Heart right ventricle (tissue), 16 donors: ENCODE data around the gene CYP2C19. TPM values are rescaled to one million over a fixed set of nuclear protein-coding genes. Genes with fewer than 3 reads are reported as not detected.

Source experiments
- ATAC-seq, 8 donors: fragments of 200-7000 bp; cut with Tn5 transposase; one replicate each; pipeline ENCODE4 v1.9.1; 2020; ENCODE audit warnings: mild to moderate bottlenecking in 8 of 8, moderate library complexity in 8 of 8, moderate number of reproducible peaks in 1 of 8
- DNase-seq, 2 donors: peaks; one replicate each; pipeline ENCODE4 v3.0.0-alpha.2; 2020
- H3K27ac ChIP-seq, 10 donors: fragments of 200-600 bp; sonication (generic) in 2 of 10; one replicate each; pipeline versions ENCODE4 v1.5.0 to v1.8.0; 2020 to 2022; ENCODE audit warnings: mild to moderate bottlenecking in 3 of 10
- H3K27me3 ChIP-seq, 7 donors: fragments of 200-600 bp; one replicate each; pipeline ENCODE4 v1.8.0; 2021 to 2022; ENCODE audit warnings: mild to moderate bottlenecking in 2 of 7
- H3K36me3 ChIP-seq, 9 donors: fragments of 200-600 bp; sonication (generic) in 1 of 9; one replicate each; pipeline versions ENCODE4 v1.5.0 to v1.8.0; 2020 to 2022; ENCODE audit warnings: mild to moderate bottlenecking in 2 of 9
- H3K4me1 ChIP-seq, 9 donors: fragments of 200-600 bp; sonication (generic) in 1 of 9; one replicate each; pipeline versions ENCODE4 v1.5.0 to v1.8.0; 2020 to 2022; ENCODE audit warnings: mild to moderate bottlenecking in 4 of 9
- H3K4me3 ChIP-seq, 10 donors: fragments of 200-600 bp; sonication (generic) in 2 of 10; one replicate each; pipeline versions ENCODE4 v1.5.0 to v1.8.0; 2020 to 2022; ENCODE audit warnings: mild to moderate bottlenecking in 7 of 10, moderate library complexity in 2 of 10
- H3K9me3 ChIP-seq, 11 donors: fragments of 200-600 bp in 10 of 11; sonication (generic) in 2 of 11; one replicate each; pipeline versions ENCODE4 v1.5.0 to v1.8.0; 2013 to 2022; ENCODE audit warnings: mild to moderate bottlenecking in 2 of 11, control low read depth in 1 of 11, moderate library complexity in 1 of 11
- WGBS, 2 donors: extraction: QIAGEN DNeasy Blood & Tissue Kit; methylation state at CpG; one replicate each; pipeline ENCODE4 v1.1.7; 2013; ENCODE audit warnings: inconsistent platforms in 1 of 2; 5-methylcytosine and 5-hydroxymethylcytosine counted together
- intact Hi-C, 10 donors: fragments of 100-400 bp; cut with DNase I; formaldehyde crosslinking; loops; one replicate each; pipeline versions ENCODE4 v1.11.1 to v1.14.2; 2022
- long read RNA-seq, 3 donors: library from polyadenylated mRNA; unstranded; transcript quantifications; one replicate each; pipeline ENCODE4 v2.0.0, GENCODE V29; 2020 to 2021
- polyA plus RNA-seq, 2 donors: library from polyadenylated mRNA; stranded (reverse); fragments of 200-250 nt; gene quantifications; one replicate each; pipeline ENCODE4 v1.2.3, GENCODE V29; 2013
- total RNA-seq, 10 donors: library from RNA; stranded (reverse); fragmentation: NEBNext Ultra II Directional in 3 of 10; extraction: Animal tissue kit (Norgen Biotek cat#: 25700) in 3 of 10; gene quantifications; one replicate each; pipeline versions ENCODE4 v1.2.1 to v1.2.4, GENCODE V29; 2021 to 2023
- TF ChIP-seq, protein P1 (sequence below), 9 donors: fragments of 200-600 bp; sonication (generic) in 2 of 9; IDR thresholded peaks; one replicate each; pipeline versions ENCODE4 v1.5.0 to v1.8.0; 2021 to 2022; ENCODE audit warnings: antibody characterized with exemption in 9 of 9, mild to moderate bottlenecking in 5 of 9, moderate library complexity in 1 of 9
- donor health status: Arrhythmogenic right ventricular cardiomyopathy.
- donor health status: ischemic (EF 13 %, LVEDD 7.1; RV severe dilation, severe dysfunction).
- donor health status: healthy with polysubstance abuse.
- donor health status: DM: no; HTN: yes; CAD: no.
- donor health status: DM: no; HTN: no; CAD: no.
- donor health status: ischemic (EF 25% LVEDD 6.9; RV normal size, moderate dysfunction).
- donor health status: ischemic (EF 25% LVEDD 5.7; RV mildly dilated, moderate dysfunction).
- donor health status: healthy.
- donor health status: DM: yes; HTN: yes; CAD: no.
- donor health status: Ischemic cardiomyopathy.
- donor health status: ischemic (EF 35%, LVEDD 5.7; RV mildly dilated, moderate dysfunction).
- donor health status: nonischemic (EF 11% LVEDD 7.7; RV severe dilation, severe dysfunction).
- donor health status: DM: yes; HTN: yes; CAD: no.
- donor health status: PGD.
- donor health status: ischemic (EF 29% LVEDD 5.4; RV normal size, mild dysfunction).
- donor health status: nonischemic (EF 23%, LVEDD 6.1; RV moderate dilation, normal function).

Gene CYP2C19
- total RNA-seq, result not detected
- polyA plus RNA-seq, result not detected
- long read RNA-seq, donor 1, result 0 reads
- long read RNA-seq, donor 2, result 0 reads
- long read RNA-seq, donor 3, result 0 reads

- no peak within 1 kb of the TSS for H3K4me3 ChIP-seq
- no peaks in the 10 kb centered on the region for H3K36me3 ChIP-seq
- H3K27ac ChIP-seq, result no peak within 1 kb of the TSS
- TF ChIP-seq, protein P1, sequence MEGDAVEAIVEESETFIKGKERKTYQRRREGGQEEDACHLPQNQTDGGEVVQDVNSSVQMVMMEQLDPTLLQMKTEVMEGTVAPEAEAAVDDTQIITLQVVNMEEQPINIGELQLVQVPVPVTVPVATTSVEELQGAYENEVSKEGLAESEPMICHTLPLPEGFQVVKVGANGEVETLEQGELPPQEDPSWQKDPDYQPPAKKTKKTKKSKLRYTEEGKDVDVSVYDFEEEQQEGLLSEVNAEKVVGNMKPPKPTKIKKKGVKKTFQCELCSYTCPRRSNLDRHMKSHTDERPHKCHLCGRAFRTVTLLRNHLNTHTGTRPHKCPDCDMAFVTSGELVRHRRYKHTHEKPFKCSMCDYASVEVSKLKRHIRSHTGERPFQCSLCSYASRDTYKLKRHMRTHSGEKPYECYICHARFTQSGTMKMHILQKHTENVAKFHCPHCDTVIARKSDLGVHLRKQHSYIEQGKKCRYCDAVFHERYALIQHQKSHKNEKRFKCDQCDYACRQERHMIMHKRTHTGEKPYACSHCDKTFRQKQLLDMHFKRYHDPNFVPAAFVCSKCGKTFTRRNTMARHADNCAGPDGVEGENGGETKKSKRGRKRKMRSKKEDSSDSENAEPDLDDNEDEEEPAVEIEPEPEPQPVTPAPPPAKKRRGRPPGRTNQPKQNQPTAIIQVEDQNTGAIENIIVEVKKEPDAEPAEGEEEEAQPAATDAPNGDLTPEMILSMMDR (IDR thresholded peaks at IDR 0.05), result no peak
- no peak for ATAC-seq
- intact Hi-C loops, result no loop called here
- no peaks in the 10 kb centered on the region for H3K27me3 ChIP-seq
- H3K9me3 ChIP-seq, result no peaks in the 10 kb centered on the region
- WGBS, 2 donors, result 69 to 70% methylated on average over 3 of the region's 3 CpGs
- DNase-seq, result no peak
- no peaks in the 10 kb centered on the region for H3K4me1 ChIP-seq
These were observed at the start of gene CYP2C19 for GRCh38 chr10:94762393-94762792. TSS of gene CYP2C19 (plus strand) at chr10:94762681. CDS start at chr10:94762706, 25 bp downstream.

- no peaks in the 10 kb centered on the region for H3K9me3 ChIP-seq
- no peak for DNase-seq
- no peak overlapping the region for H3K4me3 ChIP-seq
- no peaks in the 10 kb centered on the region for H3K4me1 ChIP-seq
- intact Hi-C loops, result no loop called here
- no peaks in the 10 kb centered on the region for H3K36me3 ChIP-seq
- ATAC-seq, result no peak
- H3K27ac ChIP-seq, result no peak overlapping the region
- TF ChIP-seq, protein P1 (IDR thresholded peaks at IDR 0.05), result no peak
- no peaks in the 10 kb centered on the region for H3K27me3 ChIP-seq
These were observed 36.6 kb upstream of the CYP2C19 start for GRCh38 chr10:94725871-94726270.

DNA sequence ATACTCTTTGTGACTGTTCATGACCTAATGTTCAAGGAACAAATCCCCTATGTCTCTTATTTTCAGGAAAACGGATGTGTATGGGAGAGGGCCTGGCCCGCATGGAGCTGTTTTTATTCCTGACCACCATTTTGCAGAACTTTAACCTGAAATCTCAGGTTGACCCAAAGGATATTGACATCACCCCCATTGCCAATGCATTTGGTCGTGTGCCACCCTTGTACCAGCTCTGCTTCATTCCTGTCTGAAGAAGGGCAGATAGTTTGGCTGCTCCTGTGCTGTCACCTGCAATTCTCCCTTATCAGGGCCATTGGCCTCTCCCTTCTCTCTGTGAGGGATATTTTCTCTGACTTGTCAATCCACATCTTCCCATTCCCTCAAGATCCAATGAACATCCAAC is 27.3 kb upstream of the CYP2C19 start:
- 62% methylated on average over 3 of the region's 3 CpGs for WGBS, 2 donors
- TF ChIP-seq, protein P1 (IDR thresholded peaks at IDR 0.05), result no peak
- Histone ChIP-seq H3K4me3 (no peak overlapping the region), H3K27ac (no peak overlapping the region), H3K4me1 (no peaks in the 10 kb centered on the region), H3K36me3 (no peaks in the 10 kb centered on the region), H3K9me3 (peaks cover 0 to 24% (median 5%) of the 10 kb centered on the region in 11 donors), H3K27me3 (no peaks in the 10 kb centered on the region)
- ATAC-seq (no peak), DNase-seq (no peak)
- intact Hi-C loops, result no loop called here

- TF ChIP-seq, protein P1 (IDR thresholded peaks at IDR 0.05), result no peak
- Histone ChIP-seq H3K36me3 (no peaks in the 10 kb centered on the region), H3K9me3 (peaks cover 0 to 57% (median 11%) of the 10 kb centered on the region in 11 donors), H3K4me1 (no peaks in the 10 kb centered on the region), H3K27me3 (no peaks in the 10 kb centered on the region), H3K4me3 (no peak overlapping the region), H3K27ac (no peak overlapping the region)
- ATAC-seq (no peak), DNase-seq (no peak)
- 45 to 62% methylated on average over 2 of the region's 2 CpGs for WGBS, 2 donors
- intact Hi-C loops, result no loop called here
These were observed 23.9 kb upstream of the CYP2C19 start for GRCh38 chr10:94738588-94738987.
